GM12878 (cell line): ENCODE results near the gene TDRKH. TPM values are rescaled to one million over a fixed set of nuclear protein-coding genes. Genes with fewer than 3 reads are reported as not detected.

ENCODE experiments used
- ATAC-seq: fragments of 200-7000 bp; cut with Tn5 transposase; 3 replicates; pipeline ENCODE4 v1.9.1; 2020; ENCODE audit warnings: mild to moderate bottlenecking, moderate library complexity
- BruUV-seq: library from RNA; stranded (reverse); fragments of 400-500 nt; replicated peaks from 2 replicates; lab custom pipeline; 2021; lab: Mats Ljungman, UMichigan
- CTCF ChIA-PET: fragments of 300-600 bp; sonication (Branson Sonifier 250); formaldehyde crosslinking; extraction: SDS; loops from one replicate; lab custom pipeline; 2021; ENCODE audit warnings: inconsistent platforms; lab: Yijun Ruan, JAX
- POLR2A ChIA-PET: fragments of 350-600 bp; formaldehyde crosslinking; extraction: SDS; loops from one replicate; lab custom pipeline; 2021; ENCODE audit warnings: inconsistent platforms; lab: Charles Lee
- RAD21 ChIA-PET: fragments of 300-600 bp; sonication (Branson Sonifier 250); formaldehyde crosslinking; loops from one replicate; lab custom pipeline; 2023; ENCODE audit warnings: antibody characterized with exemption; ENCODE audit not compliant: unreplicated experiment; lab: Charles Lee
- SMC1A ChIA-PET: fragments of 300-600 bp; sonication (Branson Sonifier 250); formaldehyde crosslinking; loops from one replicate; lab custom pipeline; 2023; ENCODE audit not compliant: unreplicated experiment, uncharacterized antibody; lab: Charles Lee
- DNase-seq: peaks from one replicate; pipeline ENCODE4 v3.0.0-alpha.2; 2011; ENCODE audit warnings: low read depth, low spot score
- FAIRE-seq: peaks from 3 replicates; lab custom pipeline; 2011; peaks lifted over from hg19 to GRCh38; lab: Jason Lieb, UNC
- H2AFZ ChIP-seq: 2 replicates; pipeline ENCODE4 v1.6.0; 2011; ENCODE audit warnings: low read depth, low read length, control low read depth; ENCODE audit not compliant: control insufficient read depth
- H3K27ac ChIP-seq: 2 replicates; pipeline ENCODE4 v1.5.1; 2011; ENCODE audit warnings: control low read depth; ENCODE audit not compliant: control insufficient read depth, insufficient read depth
- H3K27me3 ChIP-seq, 2 experiments: replicated peaks in 1 of 2; 2 replicates each; pipeline versions ENCODE4 v1.6.0 to v1.6.1; 2011; ENCODE audit warnings: low read length in 1 of 2; ENCODE audit not compliant: control insufficient read depth in 2 of 2, insufficient read depth in 2 of 2
- H3K36me3 ChIP-seq, 2 experiments: 2 replicates each; pipeline ENCODE4 v1.5.1; 2011; ENCODE audit warnings: low read length in 1 of 2; ENCODE audit not compliant: control insufficient read depth in 2 of 2, insufficient read depth in 2 of 2
- H3K4me1 ChIP-seq: 2 replicates; pipeline ENCODE4 v1.6.1; 2011; ENCODE audit warnings: mild to moderate bottlenecking, low read length, moderate library complexity, mixed read lengths; ENCODE audit not compliant: control insufficient read depth, insufficient read depth
- H3K4me2 ChIP-seq: 2 replicates; pipeline ENCODE4 v1.6.0; 2011; ENCODE audit warnings: control low read depth; ENCODE audit not compliant: control insufficient read depth, insufficient read depth
- H3K4me3 ChIP-seq: fragments of 200-600 bp; sonication (generic); 2 replicates; pipeline ENCODE4 v1.5.1; 2016
- H3K79me2 ChIP-seq: 2 replicates; pipeline ENCODE4 v1.6.0; 2011; ENCODE audit warnings: low read length; ENCODE audit not compliant: control insufficient read depth, insufficient read depth
- H3K9ac ChIP-seq: 2 replicates; pipeline ENCODE4 v1.8.0; 2011; ENCODE audit warnings: low read length, control low read depth, mixed read lengths; ENCODE audit not compliant: control insufficient read depth, insufficient read depth
- H3K9me3 ChIP-seq: replicated peaks from 3 replicates; pipeline ENCODE4 v1.5.1; 2011; ENCODE audit warnings: mild to moderate bottlenecking, low read length; ENCODE audit not compliant: control insufficient read depth, insufficient read depth
- H4K20me1 ChIP-seq: 2 replicates; pipeline ENCODE4 v1.6.0; 2011; ENCODE audit not compliant: control insufficient read depth, insufficient read depth
- ATF7 ChIP-seq: fragments of 450-650 bp; IDR thresholded peaks from 2 replicates; pipeline ENCODE4 v1.6.1; 2016; ENCODE audit warnings: low read depth, mild to moderate bottlenecking
- BACH1 ChIP-seq: fragments of 450-650 bp; IDR thresholded peaks from 2 replicates; pipeline ENCODE4 v1.6.1; 2017; ENCODE audit warnings: mild to moderate bottlenecking, borderline replicate concordance
- BMI1 ChIP-seq: fragments of 450-650 bp; IDR thresholded peaks from 2 replicates; pipeline ENCODE4 v1.6.1; 2016; ENCODE audit warnings: mild to moderate bottlenecking, moderate library complexity, borderline replicate concordance
- CHD2 ChIP-seq: IDR thresholded peaks from 2 replicates; pipeline ENCODE4 v1.6.1; 2011; ENCODE audit warnings: low read depth, low read length, improper control_type of control experiment, borderline replicate concordance
- HDAC2 ChIP-seq: fragments of 200-600 bp; sonication (generic); IDR thresholded peaks from 2 replicates; pipeline ENCODE4 v1.6.1; 2017
- KLF5 ChIP-seq: fragments of 450-650 bp; IDR thresholded peaks from 2 replicates; pipeline ENCODE4 v1.6.1; 2014; ENCODE audit warnings: mild to moderate bottlenecking; ENCODE audit not compliant: partially characterized antibody
- MAX ChIP-seq: IDR thresholded peaks from 2 replicates; pipeline ENCODE4 v1.6.1; 2012; ENCODE audit warnings: low read depth, low read length, improper control_type of control experiment
- MEF2A ChIP-seq: IDR thresholded peaks from 2 replicates; pipeline ENCODE4 v1.6.1; 2011; ENCODE audit warnings: low read depth, mild to moderate bottlenecking, low read length, moderate library complexity; ENCODE audit not compliant: insufficient read depth
- MTA2 ChIP-seq: fragments of 450-650 bp; IDR thresholded peaks from 2 replicates; pipeline ENCODE4 v1.6.1; 2016; ENCODE audit warnings: low read depth, mild to moderate bottlenecking, moderate library complexity
- MYB ChIP-seq: fragments of 150-350 bp; IDR thresholded peaks from 2 replicates; pipeline ENCODE4 v1.6.1; 2014; ENCODE audit warnings: mild to moderate bottlenecking, low read depth, low read length, borderline replicate concordance
- NBN ChIP-seq: fragments of 450-650 bp; IDR thresholded peaks from 2 replicates; pipeline ENCODE4 v1.6.1; 2016
- NFXL1 ChIP-seq: fragments of 450-650 bp; IDR thresholded peaks from 2 replicates; pipeline ENCODE4 v1.6.1; 2017; ENCODE audit warnings: antibody characterized with exemption, mild to moderate bottlenecking, borderline replicate concordance
- POLR2A ChIP-seq: IDR thresholded peaks from 2 replicates; pipeline ENCODE4 v1.6.1; 2011; ENCODE audit warnings: low read depth, mild to moderate bottlenecking, low read length
- RELB ChIP-seq: fragments of 450-650 bp; IDR thresholded peaks from 2 replicates; pipeline ENCODE4 v1.6.1; 2017; ENCODE audit warnings: low read depth, mild to moderate bottlenecking, moderate library complexity
- SIN3A ChIP-seq: IDR thresholded peaks from 2 replicates; pipeline ENCODE4 v1.6.1; 2012; ENCODE audit warnings: low read depth, low read length, improper control_type of control experiment
- SREBF2 ChIP-seq: IDR thresholded peaks from 2 replicates; pipeline ENCODE4 v1.6.1; 2012; ENCODE audit warnings: mild to moderate bottlenecking, low read length
- SUZ12 ChIP-seq: fragments of 200-600 bp; sonication (generic); IDR thresholded peaks from one replicate; pipeline ENCODE4 v1.6.1; 2018; ENCODE audit warnings: antibody characterized with exemption, mild to moderate bottlenecking; ENCODE audit not compliant: unreplicated experiment
- TCF3 ChIP-seq: IDR thresholded peaks from 2 replicates; pipeline ENCODE4 v1.6.1; 2012; ENCODE audit warnings: low read depth, mild to moderate bottlenecking, low read length, borderline replicate concordance; ENCODE audit not compliant: insufficient read depth
- YBX1 ChIP-seq: fragments of 450-650 bp; IDR thresholded peaks from 2 replicates; pipeline ENCODE4 v1.6.1; 2016; ENCODE audit warnings: antibody characterized with exemption
- ZNF274 ChIP-seq: IDR thresholded peaks from one replicate; pipeline ENCODE4 v1.8.0; 2011; ENCODE audit not compliant: insufficient read length, insufficient read depth
- ZNF592 ChIP-seq: fragments of 450-650 bp; IDR thresholded peaks from 2 replicates; pipeline ENCODE4 v1.6.1; 2017; ENCODE audit warnings: mild to moderate bottlenecking, moderate library complexity
- WGBS: methylation state at CpG from one replicate; pipeline ENCODE4 v1.1.6; 2016; ENCODE audit warnings: low lambda C conversion rate; ENCODE audit not compliant: insufficient replicate concordance, insufficient coverage; ENCODE audit errors: missing lambda C conversion rate; 5-methylcytosine and 5-hydroxymethylcytosine counted together
- in situ Hi-C: fragments of 300-500 bp; cut with MboI; formaldehyde crosslinking; loops from 9 replicates; pipeline ENCODE4 v1.14.3; 2018; ENCODE audit warnings: mixed read lengths
- intact Hi-C: fragments of 100-400 bp; cut with micrococcal nuclease; formaldehyde crosslinking; loops from one replicate; pipeline ENCODE4 v1.14.2; 2022; ENCODE audit not compliant: unreplicated experiment
- polyA plus RNA-seq, 11 experiments: library from polyadenylated mRNA; depleted of rRNA in 4 of 11; unstranded in 6 of 11; stranded (reverse) in 5 of 11; fragments of >200 nt; fragmentation: Nextera tagmentation in 4 of 11; fragmentation: Illumina TruSeq in 1 of 11; extraction: Ambion mirVana in 4 of 11; extraction: Trizol in 1 of 11; gene quantifications; 1 replicate in 1 of 11; 2 replicates in 10 of 11; pipeline versions ENCODE4 v1.2.1 to v1.2.3, GENCODE V29; 2011 to 2016; ENCODE audit warnings: inconsistent platforms in 2 of 11, missing spikeins in 2 of 11, low read depth in 1 of 11
- total RNA-seq, 4 experiments: library from RNA; depleted of rRNA in 3 of 4; stranded (reverse); fragments of >200 nt in 3 of 4; fragmentation: Illumina TruSeq in 1 of 4; extraction: Trizol in 1 of 4; gene quantifications; 2 replicates each; pipeline versions ENCODE4 v1.2.1 to v1.2.3, GENCODE V29; 2013 to 2021

Gene TDRKH
- total and polyA plus RNA-seq, 10 of the 15 experiments (the other 5 are each of a cell fraction or from before 2014, with no cell fraction given) = 1.3 to 8.4 (median 2.9) TPM

- no peak for TF ChIP-seq POLR2A
- no peak for TF ChIP-seq ZNF274
- TF ChIP-seq MEF2A = no peak
- TF ChIP-seq CHD2 = no peak
- no peak for TF ChIP-seq MTA2
- TF ChIP-seq NBN = no peak
- no peak for TF ChIP-seq YBX1
- TF ChIP-seq BMI1 = no peak
- no peak for TF ChIP-seq MAX
- no peak for TF ChIP-seq NFXL1
- TF ChIP-seq KLF5 = no peak
Observed at GRCh38 chr1:151803164-151803563, 12.9 kb upstream of the TDRKH start (continued).

GRCh38 chr1:151802372-151802771, 12.1 kb upstream of the TDRKH start:
- H3K9me3 ChIP-seq = no peaks in the 10 kb centered on the region
- intact Hi-C loops (no loop called here), in situ Hi-C loops (no loop called here)
- BruUV-seq = no TSS peak
- H3K27me3 ChIP-seq = peaks cover 0 to 11% of the 10 kb centered on the region in 2 experiments; a peak in 3 of 4 replicates
- no peak overlapping the region for H3K4me3 ChIP-seq
- DNase-seq (no peak), ATAC-seq (no peak), FAIRE-seq (no peak)
- H3K27ac ChIP-seq = no peak overlapping the region
- no peak overlapping the region for H3K4me2 ChIP-seq
- CTCF ChIA-PET = no interaction called here
- no peak overlapping the region for H2AFZ ChIP-seq
- POLR2A ChIA-PET = interaction anchor here (0.6 kb wide), 1 partner anchor 40 kb away, joined by 3 read pairs; no protein-coding TSS in a partner anchor
- TF ChIP-seq ZNF592 = no peak
- no peak for TF ChIP-seq ATF7
- no peak for TF ChIP-seq SIN3A
- TF ChIP-seq SUZ12 = no peak
- no peak for TF ChIP-seq SREBF2
- no peak for TF ChIP-seq RELB
- no peak for TF ChIP-seq HDAC2
- TF ChIP-seq BACH1 = no peak
- no peak for TF ChIP-seq TCF3
- no peak for TF ChIP-seq MYB
- no peak overlapping the region for H3K9ac ChIP-seq
- peaks cover 6% of the 10 kb centered on the region; the same call in 1 of the 2 replicates for H3K4me1 ChIP-seq
- no peaks in the 10 kb centered on the region for H3K79me2 ChIP-seq
- SMC1A ChIA-PET = interaction anchor here (1.4 kb wide), 1 partner anchor 35 kb away, joined by 4 read pairs; no protein-coding TSS in a partner anchor
- RAD21 ChIA-PET = no interaction called here
- H3K36me3 ChIP-seq = no peaks in the 10 kb centered on the region
- 53% methylated on average over 5 of the region's 5 CpGs for WGBS
- H4K20me1 ChIP-seq = no peaks in the 10 kb centered on the region
